GM23338 (cell line): ENCODE results near the gene ACP6.

Source experiments
- EZH2 ChIP-seq: fragments of 200-600 bp; sonication (generic); IDR thresholded peaks from one replicate; pipeline ENCODE4 v1.8.0; 2017; ENCODE audit warnings: antibody characterized with exemption, mild to moderate bottlenecking, low read depth; ENCODE audit not compliant: unreplicated experiment
- ZNF114 ChIP-seq: fragments of 250-450 bp; sonication (Bioruptor Pico); IDR thresholded peaks from 2 replicates; pipeline ENCODE4 v1.5.0; 2020; ENCODE audit warnings: mild to moderate bottlenecking, moderate library complexity
- TF ChIP-seq, protein P1 (sequence below), 2 experiments: fragments of 200-600 bp in 1 of 2; sonication (generic) in 1 of 2; conservative IDR thresholded peaks; 2 replicates each; pipeline versions ENCODE4 v1.5.1 to v1.6.1; 2016 to 2017; ENCODE audit warnings: antibody characterized with exemption in 2 of 2, low read depth in 2 of 2, mild to moderate bottlenecking in 2 of 2, moderate library complexity in 1 of 2

DNA sequence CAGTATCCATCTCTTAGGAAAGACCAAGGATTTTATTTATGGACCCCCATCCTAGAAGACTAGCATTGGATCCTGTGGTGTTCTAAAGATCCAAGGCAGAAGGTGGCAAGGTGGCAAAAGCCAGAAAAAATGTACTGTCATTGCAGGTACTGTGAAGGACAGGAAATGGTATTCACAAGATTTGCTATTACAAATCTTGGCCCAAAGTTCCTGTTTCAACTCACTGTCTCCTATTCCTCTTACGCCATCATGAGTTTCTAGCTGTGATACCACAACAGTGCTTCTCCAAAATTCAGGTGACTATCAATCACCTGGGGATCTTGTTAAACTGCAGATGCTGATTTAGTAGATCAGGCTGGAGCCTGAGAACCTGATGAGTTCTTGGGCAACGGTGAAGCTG lies 21.4 kb downstream of the ACP6 start:
- TF ChIP-seq ZNF114 (CRISPR knock-in tag) = no peak
- TF ChIP-seq EZH2 = no peak
- TF ChIP-seq, protein P1, sequence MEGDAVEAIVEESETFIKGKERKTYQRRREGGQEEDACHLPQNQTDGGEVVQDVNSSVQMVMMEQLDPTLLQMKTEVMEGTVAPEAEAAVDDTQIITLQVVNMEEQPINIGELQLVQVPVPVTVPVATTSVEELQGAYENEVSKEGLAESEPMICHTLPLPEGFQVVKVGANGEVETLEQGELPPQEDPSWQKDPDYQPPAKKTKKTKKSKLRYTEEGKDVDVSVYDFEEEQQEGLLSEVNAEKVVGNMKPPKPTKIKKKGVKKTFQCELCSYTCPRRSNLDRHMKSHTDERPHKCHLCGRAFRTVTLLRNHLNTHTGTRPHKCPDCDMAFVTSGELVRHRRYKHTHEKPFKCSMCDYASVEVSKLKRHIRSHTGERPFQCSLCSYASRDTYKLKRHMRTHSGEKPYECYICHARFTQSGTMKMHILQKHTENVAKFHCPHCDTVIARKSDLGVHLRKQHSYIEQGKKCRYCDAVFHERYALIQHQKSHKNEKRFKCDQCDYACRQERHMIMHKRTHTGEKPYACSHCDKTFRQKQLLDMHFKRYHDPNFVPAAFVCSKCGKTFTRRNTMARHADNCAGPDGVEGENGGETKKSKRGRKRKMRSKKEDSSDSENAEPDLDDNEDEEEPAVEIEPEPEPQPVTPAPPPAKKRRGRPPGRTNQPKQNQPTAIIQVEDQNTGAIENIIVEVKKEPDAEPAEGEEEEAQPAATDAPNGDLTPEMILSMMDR (conservative IDR thresholded peaks at IDR 0.05; ENCODE audit: low read depth in 2 of 2) = no peak
